WI38 (cell line): ENCODE results near the gene GAREM2.

Source experiments
- H3K4me3 ChIP-seq: 2 replicates; pipeline ENCODE4 v1.5.1; 2011; ENCODE audit warnings: low read depth, mild to moderate bottlenecking, control low read depth, low read length
- CTCF ChIP-seq: IDR thresholded peaks from 2 replicates; pipeline ENCODE4 v1.5.1; 2012; ENCODE audit warnings: low read depth, mild to moderate bottlenecking, control low read depth, low read length

GAREM2 gene

GRCh38 chr2:26187114-26187513, 14.2 kb downstream of the GAREM2 start:
- TF ChIP-seq CTCF = no peak
- H3K4me3 ChIP-seq = no peak overlapping the region

GRCh38 chr2:26187537-26188104, 14.7 kb downstream of the GAREM2 start:
- no peak for TF ChIP-seq CTCF
- H3K4me3 ChIP-seq = no peak overlapping the region

DNA sequence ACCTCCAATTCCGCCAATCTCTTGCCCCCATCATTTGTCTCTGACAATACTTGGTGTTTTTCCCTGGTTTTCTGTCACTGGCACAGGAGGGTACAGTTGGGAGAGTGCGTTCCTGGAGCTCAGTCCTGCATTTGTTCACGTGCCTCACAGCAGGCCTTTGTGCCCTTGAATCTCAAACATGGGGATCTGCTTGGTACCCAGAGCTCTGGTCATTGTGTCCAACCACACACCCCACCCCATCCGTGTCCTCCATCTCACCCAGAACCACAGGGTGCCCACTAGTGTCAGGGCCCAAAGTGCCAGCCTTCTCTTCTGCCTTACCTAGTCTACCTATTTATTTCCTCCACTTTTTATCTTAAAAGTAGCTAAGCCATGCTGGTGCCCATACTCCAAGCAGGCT, 16.2 kb downstream of the GAREM2 start:
- no peak overlapping the region for H3K4me3 ChIP-seq
- TF ChIP-seq CTCF = no peak

DNA sequence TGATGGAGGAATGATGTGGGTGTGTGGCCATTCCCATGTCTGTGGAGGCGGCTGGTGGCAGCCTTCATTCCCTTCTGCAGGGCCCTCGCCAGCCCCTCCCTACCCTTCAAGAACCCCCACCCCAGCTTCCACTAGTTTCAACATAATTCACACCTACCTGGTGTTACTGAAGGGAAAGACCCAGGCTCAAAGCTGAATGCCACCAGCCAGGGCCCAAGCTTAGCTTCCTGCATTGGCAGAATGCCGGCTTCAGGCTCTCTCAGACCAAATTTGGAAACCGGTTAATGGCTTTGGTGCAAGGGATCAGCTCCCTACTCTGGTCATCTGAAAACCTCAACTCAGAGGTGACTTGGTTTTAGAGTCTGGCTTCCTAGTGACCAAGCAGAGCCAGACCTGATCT, 16.9 kb downstream of the GAREM2 start:
- no peak overlapping the region for H3K4me3 ChIP-seq
- no peak for TF ChIP-seq CTCF

- H3K4me3 ChIP-seq = no peak overlapping the region
- TF ChIP-seq CTCF = no peak
Measured at GRCh38 chr2:26190369-26190768, 17.5 kb downstream of the GAREM2 start.

GRCh38 chr2:26191316-26192159, 18.6 kb downstream of the GAREM2 start:
- no peak overlapping the region for H3K4me3 ChIP-seq
- TF ChIP-seq CTCF = no peak

- no peak for TF ChIP-seq CTCF
- H3K4me3 ChIP-seq = no peak overlapping the region
Measured at GRCh38 chr2:26193578-26194231, 20.8 kb downstream of the GAREM2 start.
